ENCODE data around the gene BMF.
"Not testable (repeated sequence)": the region's sequence is repeated elsewhere in the genome, so short reads cannot be mapped to it uniquely, and the experiment has no call there.

The BMF gene

GRCh38 chr15:40108855-40109735, at the start of gene BMF:
BMF (minus strand) TSS chr15:40108879; CDS start chr15:40106086, 2,793 bp downstream.
- DNase-seq: peak; percentile 96 to 98

GRCh38 chr15:40157778-40158447, 49.2 kb upstream of the BMF start:
- DNase-seq: no peak

GRCh38 chr15:40155270-40155910, 46.7 kb upstream of the BMF start:
- no peak for DNase-seq

- DNase-seq: not testable (repeated sequence)
These were observed 46.1 kb upstream of the BMF start for GRCh38 chr15:40154821-40155220.

GRCh38 chr15:40151991-40152390, 43.3 kb upstream of the BMF start:
- no peak for DNase-seq

GRCh38 chr15:40151499-40151898, 42.8 kb upstream of the BMF start:
- no peak for DNase-seq

- no peak for DNase-seq
These were observed 41.7 kb upstream of the BMF start for GRCh38 chr15:40150163-40150925.

GRCh38 chr15:40149339-40149738, 40.7 kb upstream of the BMF start:
- DNase-seq: no peak

GRCh38 chr15:40146037-40146436, 37.4 kb upstream of the BMF start:
- DNase-seq: no peak

GRCh38 chr15:40142428-40142827, 33.7 kb upstream of the BMF start:
- DNase-seq: no peak

- DNase-seq: not testable (repeated sequence)
These were observed 29.5 kb upstream of the BMF start for GRCh38 chr15:40138201-40138570.

- DNase-seq: no peak
These were observed 28.9 kb upstream of the BMF start for GRCh38 chr15:40137303-40138200.

- no peak for DNase-seq
These were observed 28.0 kb upstream of the BMF start for GRCh38 chr15:40136470-40137302.

GRCh38 chr15:40135846-40136450, 27.3 kb upstream of the BMF start:
- DNase-seq: not testable (repeated sequence)

- DNase-seq: no peak
These were observed 26.2 kb upstream of the BMF start for GRCh38 chr15:40134885-40135284.

GRCh38 chr15:40133544-40133943, 24.9 kb upstream of the BMF start:
- no peak for DNase-seq

GRCh38 chr15:40130799-40131502, 22.3 kb upstream of the BMF start:
- no peak for DNase-seq

GRCh38 chr15:40130118-40130517, 21.4 kb upstream of the BMF start:
- DNase-seq: no peak

GRCh38 chr15:40128766-40129660, 20.3 kb upstream of the BMF start:
- DNase-seq: no peak

All from activated CD4-positive, alpha-beta T cell treated with anti-CD3 and anti-CD28 coated beads for 4 hours (primary cell).